KG1 (cell line): Measurements from ENCODE around the gene GXYLT2.

ENCODE experiments used
- DNase-seq: peaks from one replicate; lab custom pipeline; 2025; lab: John Stamatoyannopoulos, UW

Gene GXYLT2

DNA sequence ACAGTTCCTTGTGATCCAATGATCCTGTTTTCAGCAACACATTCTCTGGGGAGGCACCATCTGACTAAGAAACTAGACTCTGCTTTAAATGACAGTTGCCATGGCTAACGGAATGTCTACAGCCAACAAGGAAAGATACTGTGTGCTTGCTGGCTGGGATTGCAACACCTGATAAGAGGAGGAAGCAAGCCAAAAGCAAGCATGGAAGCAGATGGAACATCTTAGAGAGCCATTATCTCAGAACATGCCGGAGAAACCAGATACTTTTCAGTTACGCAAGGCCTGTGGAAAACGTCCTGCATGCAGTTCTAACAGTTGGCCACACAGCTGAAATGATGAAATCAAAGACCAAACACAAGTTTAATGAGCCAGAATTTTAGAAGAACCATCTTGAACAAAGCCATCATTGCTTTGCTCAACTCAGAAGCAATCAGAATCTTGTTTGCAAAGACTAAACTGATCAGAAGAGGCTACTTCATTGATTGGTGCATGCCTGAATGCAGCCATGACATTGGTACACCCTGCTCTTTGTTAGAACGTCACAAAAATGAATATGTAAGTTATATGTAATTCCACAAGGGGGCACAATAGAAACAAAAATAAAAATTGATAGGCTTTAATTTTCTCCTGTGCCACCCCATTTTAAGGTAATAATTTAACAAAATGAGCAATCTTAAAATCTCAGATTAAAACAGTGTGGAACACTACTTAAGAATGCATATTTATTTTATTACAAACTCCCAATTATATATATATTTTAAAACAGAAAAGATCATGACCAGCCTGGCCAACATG lies 50.8 kb downstream of the GXYLT2 start:
- DNase-seq: peak; percentile 49

DNA sequence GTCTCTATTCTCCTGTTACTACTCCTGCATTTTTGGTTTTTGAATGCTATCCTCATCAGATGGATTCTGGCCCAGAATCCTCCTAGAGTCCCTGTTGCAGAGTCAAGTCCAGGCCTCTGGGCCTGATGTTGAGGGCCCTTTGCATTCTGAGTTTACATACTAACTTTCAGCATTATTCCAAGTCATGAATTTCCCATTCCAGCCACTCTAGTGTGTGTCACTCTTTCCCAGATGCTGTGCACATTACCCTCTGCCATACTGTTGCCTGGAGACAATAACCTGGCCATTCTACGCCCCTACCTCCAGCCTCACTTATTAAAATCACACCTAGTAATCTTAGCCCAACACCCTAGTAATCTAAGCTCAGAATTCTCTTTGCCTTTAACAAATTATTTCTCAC lies 53.4 kb downstream of the GXYLT2 start:
- DNase-seq: no peak

GRCh38 chr3:72942427-72942826 lies 54.6 kb downstream of the GXYLT2 start:
- no peak for DNase-seq

DNA sequence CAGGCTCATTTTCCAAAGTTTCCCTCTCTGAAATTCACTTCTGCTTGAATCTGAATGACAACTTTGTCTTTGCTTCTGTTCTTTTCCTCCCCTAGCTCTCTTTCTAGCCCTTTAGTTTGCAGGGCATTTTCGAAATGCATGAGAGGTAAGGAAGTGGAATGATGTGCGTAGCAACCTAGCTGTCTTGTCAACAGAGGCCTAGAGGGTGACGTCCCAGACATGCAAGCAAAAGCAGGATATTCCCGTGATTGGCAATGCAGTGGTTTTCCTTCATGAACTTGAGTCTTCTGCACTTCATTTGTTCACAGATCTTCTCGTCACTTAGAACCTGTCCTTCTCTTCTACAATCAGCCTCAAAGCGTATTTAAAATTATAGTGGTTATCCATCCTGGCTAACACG lies 56.9 kb downstream of the GXYLT2 start:
- no peak for DNase-seq

- no peak for DNase-seq
Observed at GRCh38 chr3:72947715-72948490, 60.1 kb downstream of the GXYLT2 start.

GRCh38 chr3:72949016-72949415 lies 61.2 kb downstream of the GXYLT2 start:
- DNase-seq: no peak

DNA sequence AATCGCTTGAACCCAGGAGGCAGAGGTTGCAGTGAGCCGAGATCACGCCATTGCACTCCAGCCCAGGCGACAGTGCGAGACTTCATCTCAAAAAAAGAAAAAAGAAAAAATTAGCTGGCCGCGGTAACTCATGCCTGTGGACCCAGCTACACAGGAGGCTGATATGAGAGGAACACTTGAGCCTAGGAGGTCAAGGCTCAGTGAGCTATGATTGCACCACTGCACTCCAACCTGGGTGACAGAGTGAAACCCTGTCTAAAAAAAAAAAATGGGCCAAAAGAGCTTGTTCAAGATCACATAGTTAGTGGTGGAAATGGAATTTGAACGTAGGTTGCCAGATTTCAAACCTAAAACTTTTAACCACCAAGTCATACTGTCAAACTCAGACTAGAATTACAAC lies 62.5 kb downstream of the GXYLT2 start:
- no peak for DNase-seq

DNA sequence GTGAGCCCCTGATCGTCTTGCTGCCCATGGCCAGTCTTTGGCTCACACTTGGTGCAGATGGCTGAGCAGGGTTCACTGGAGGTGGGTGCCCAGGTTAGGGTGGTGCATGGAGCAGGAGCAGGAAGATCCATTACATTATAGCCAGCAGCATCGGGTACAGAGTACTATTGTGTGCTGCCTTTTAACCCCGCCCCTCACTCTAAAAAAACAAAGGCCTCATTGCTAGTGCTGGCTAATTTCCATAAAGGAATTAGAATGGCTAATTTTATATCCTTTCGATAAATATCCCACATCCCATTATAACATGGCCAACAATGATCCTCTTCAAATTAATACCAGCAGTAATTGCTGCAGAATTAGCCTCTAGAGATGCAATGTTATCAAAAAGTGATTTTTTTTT lies 63.0 kb downstream of the GXYLT2 start:
- no peak for DNase-seq

- DNase-seq: no peak
Observed at GRCh38 chr3:72951259-72951722, 63.4 kb downstream of the GXYLT2 start.

- no peak for DNase-seq
Observed at GRCh38 chr3:72953325-72953956, 65.6 kb downstream of the GXYLT2 start.

DNA sequence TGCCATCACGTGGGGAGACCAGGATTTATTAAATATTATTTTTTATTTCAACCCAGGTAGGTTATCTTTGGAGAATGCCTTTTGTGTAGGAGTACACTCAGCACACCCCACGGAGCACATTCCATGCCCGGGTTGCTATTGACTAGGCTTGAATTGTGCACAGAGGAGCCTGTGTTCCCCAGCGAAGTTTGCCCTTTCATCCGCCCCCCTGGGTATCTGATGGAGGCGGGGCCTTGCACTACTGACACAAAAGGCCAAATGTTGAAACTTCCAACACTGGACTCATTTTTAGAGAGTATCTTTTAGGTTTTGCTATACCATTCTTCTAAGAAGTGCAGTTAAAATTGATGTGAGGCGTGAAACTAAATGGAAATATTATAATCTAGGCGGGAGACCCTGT lies 69.5 kb downstream of the GXYLT2 start:
- no peak for DNase-seq

- no peak for DNase-seq
Observed at GRCh38 chr3:72959336-72959735, 71.5 kb downstream of the GXYLT2 start.

DNA sequence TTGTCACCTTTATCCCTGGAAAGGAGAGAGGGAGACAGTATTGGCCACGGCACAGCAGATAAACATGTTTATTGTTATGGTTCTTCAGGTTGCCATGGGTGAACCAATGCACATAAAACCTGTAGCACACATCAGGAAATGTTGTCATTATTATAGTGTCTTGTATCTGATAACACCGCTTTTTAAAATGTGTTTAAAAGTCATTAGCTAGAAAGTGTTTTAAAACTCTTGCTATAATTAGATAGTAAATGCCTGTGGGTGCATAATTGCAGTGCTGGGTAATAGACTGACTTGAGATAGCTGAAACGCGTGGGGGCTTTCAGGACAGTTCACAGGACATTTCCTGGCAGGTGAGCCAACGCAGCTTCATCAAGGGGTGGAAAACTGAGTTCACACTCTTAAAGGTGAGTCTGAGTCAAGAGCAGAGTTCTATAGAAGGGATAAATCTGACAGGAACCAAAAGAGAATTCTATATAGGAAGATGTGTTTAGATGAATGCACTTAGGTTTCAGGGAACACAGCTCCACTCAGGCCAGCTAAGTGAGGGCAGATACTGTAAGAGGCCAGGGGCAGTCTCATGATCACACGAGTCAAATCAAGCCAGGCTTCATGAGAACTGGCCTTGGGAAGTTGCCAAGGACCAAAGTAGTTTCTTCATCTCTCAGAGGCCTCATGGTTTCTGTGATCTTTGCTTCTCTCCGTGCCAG lies 73.1 kb downstream of the GXYLT2 start:
- no peak for DNase-seq

- DNase-seq: no peak
Observed at GRCh38 chr3:72961752-72962151, 73.9 kb downstream of the GXYLT2 start.

- DNase-seq: no peak
Observed at GRCh38 chr3:72962317-72962716, 74.5 kb downstream of the GXYLT2 start.

GRCh38 chr3:72964633-72965032 lies 76.8 kb downstream of the GXYLT2 start:
- DNase-seq: no peak

DNA sequence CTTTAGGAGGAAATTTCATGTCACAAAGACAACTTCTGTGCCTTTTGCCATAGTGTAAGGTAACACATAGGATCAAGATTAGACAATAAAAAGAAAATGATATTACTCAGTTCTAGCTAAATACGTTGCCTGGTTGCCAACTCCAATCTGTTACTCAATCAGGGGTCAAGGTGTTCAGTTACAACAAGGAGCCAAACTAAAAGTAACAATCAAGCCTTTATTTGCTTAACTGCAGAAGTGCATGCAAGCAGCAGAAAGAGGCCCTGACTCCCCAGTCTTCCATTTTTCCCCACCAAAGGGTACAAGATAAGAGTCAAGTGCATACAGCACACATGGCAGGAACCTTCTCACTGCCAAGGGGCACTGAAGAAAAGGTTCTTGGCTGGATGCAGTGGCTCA lies 80.4 kb downstream of the GXYLT2 start:
- DNase-seq: no peak

DNA sequence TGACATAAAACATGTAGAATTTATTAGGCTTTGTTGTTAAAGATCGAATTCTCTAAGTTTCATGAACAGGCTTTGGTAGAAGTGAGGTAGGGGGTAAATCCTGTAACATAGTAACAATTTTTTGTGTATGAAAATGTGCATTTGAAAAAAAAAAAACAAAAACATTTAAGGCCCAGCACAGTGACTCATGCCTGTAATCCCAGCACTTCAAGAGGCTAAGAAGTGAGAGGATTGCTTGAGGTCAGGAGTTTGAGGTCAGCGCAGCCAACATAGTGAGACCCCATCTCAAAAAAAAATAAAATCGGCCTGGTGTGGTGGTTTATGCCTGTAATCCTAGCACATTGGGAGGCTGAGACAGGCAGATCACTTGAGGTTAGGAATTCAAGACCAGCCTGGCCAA lies 81.9 kb downstream of the GXYLT2 start:
- no peak for DNase-seq

DNA sequence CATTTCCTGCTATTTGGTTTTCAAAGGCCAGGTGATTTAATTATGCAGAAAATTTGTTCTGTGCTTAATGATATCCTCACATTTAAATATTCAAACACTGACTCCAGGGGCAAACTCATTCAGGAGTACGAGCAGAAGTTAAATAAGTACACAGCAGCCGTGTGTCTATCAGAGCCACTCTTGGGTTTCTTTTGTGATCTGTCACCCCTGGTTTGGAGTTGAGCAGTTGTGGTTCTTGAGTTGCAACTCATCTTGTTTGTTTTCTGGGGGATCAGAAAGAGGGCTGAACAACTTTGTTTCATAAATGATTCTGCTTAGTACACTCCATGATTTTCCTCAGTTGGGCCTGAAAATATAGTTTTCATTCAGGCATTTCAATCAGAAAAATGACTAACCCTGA lies 83.1 kb downstream of the GXYLT2 start:
- DNase-seq: no peak

- DNase-seq: no peak
Observed at GRCh38 chr3:72972706-72973030, 84.8 kb downstream of the GXYLT2 start.

GRCh38 chr3:72973031-72973723 lies 85.3 kb downstream of the GXYLT2 start:
- DNase-seq: no peak

GRCh38 chr3:72973786-72974185 lies 85.9 kb downstream of the GXYLT2 start:
- DNase-seq: no peak
